ENCODE data around the gene RERE. TPM values are rescaled to one million over a fixed set of nuclear protein-coding genes. Genes with fewer than 3 reads are reported as not detected.

The RERE gene
- total RNA-seq, 1 experiment from 2014 or later: 217 TPM

- BruUV-seq (replicated peaks): no TSS peak
- intact Hi-C loops (cut with micrococcal nuclease; ENCODE audit: unreplicated experiment): no loop called here
- Histone ChIP-seq H3K36me3 (ENCODE audit: control insufficient read depth, insufficient read depth, low read length) (no peaks in the 10 kb centered on the region), H3K27me3 (ENCODE audit: control insufficient read depth, insufficient read depth, low read length) (no peaks in the 10 kb centered on the region), H3K4me3 (ENCODE audit: low read depth in 2 of 2, low read length in 2 of 2) (no peak overlapping the region), H3K4me1 (ENCODE audit: control insufficient read depth, insufficient read depth, low read length) (peaks cover 14% of the 10 kb centered on the region; the same call in 1 of the 2 replicates), H3K27ac (ENCODE audit: low read length) (no peak overlapping the region), H3K9me3 (ENCODE audit: control insufficient read depth, insufficient read depth, low read depth, low read length) (no peaks in the 10 kb centered on the region)
- ATAC-seq (no peak), DNase-seq (ENCODE audit: low read depth, low spot score) (no peak)
- ChIA-PET CTCF (no interaction called here), POLR2A (no interaction called here)
- in situ Hi-C loops (cut with HindIII; ENCODE audit: low pct_unique_long_range_greater_than_20kb, low sequenced_read_pairs): no loop called here
- TF ChIP-seq TCF7L2 (IDR thresholded peaks at IDR 0.05; ENCODE audit: low read depth, low read length) (no peak), CTCF (IDR thresholded peaks at IDR 0.05) (no peak), SIN3A (IDR thresholded peaks at IDR 0.05; ENCODE audit: borderline replicate concordance, insufficient read depth, low read depth, low read length) (no peak), POLR2AphosphoS5 (IDR thresholded peaks at IDR 0.05; ENCODE audit: low read depth, low read length) (no peak), REST (IDR thresholded peaks at IDR 0.05; ENCODE audit: insufficient read depth in 1 of 2, low read depth in 2 of 2, low read length in 1 of 2) (no peak)
Observed at GRCh38 chr1:8753736-8754135, 63.7 kb downstream of the RERE start.

- H3K9me3 ChIP-seq (ENCODE audit: control insufficient read depth, insufficient read depth, low read depth, low read length): no peaks in the 10 kb centered on the region
- no TSS peak for BruUV-seq (replicated peaks)
- ChIA-PET POLR2A (no interaction called here), CTCF (no interaction called here)
- intact Hi-C loops (cut with micrococcal nuclease; ENCODE audit: unreplicated experiment): no loop called here
- no peak for ATAC-seq
- no peak overlapping the region for H3K4me3 ChIP-seq (ENCODE audit: low read depth in 2 of 2, low read length in 2 of 2)
- in situ Hi-C loops (cut with HindIII; ENCODE audit: low pct_unique_long_range_greater_than_20kb, low sequenced_read_pairs): no loop called here
- peaks cover 14% of the 10 kb centered on the region; the same call in 1 of the 2 replicates for H3K4me1 ChIP-seq (ENCODE audit: control insufficient read depth, insufficient read depth, low read length)
- no peaks in the 10 kb centered on the region for H3K27me3 ChIP-seq (ENCODE audit: control insufficient read depth, insufficient read depth, low read length)
- no peak overlapping the region for H3K27ac ChIP-seq (ENCODE audit: low read length)
- TF ChIP-seq POLR2AphosphoS5 (IDR thresholded peaks at IDR 0.05; ENCODE audit: low read depth, low read length) (no peak), SIN3A (IDR thresholded peaks at IDR 0.05; ENCODE audit: borderline replicate concordance, insufficient read depth, low read depth, low read length) (no peak), REST (IDR thresholded peaks at IDR 0.05; ENCODE audit: insufficient read depth in 1 of 2, low read depth in 2 of 2, low read length in 1 of 2) (no peak), CTCF (IDR thresholded peaks at IDR 0.05) (no peak), TCF7L2 (IDR thresholded peaks at IDR 0.05; ENCODE audit: low read depth, low read length) (no peak)
- H3K36me3 ChIP-seq (ENCODE audit: control insufficient read depth, insufficient read depth, low read length): no peaks in the 10 kb centered on the region
- no peak for DNase-seq (ENCODE audit: low read depth, low spot score)
Observed at GRCh38 chr1:8752921-8753713, 64.3 kb downstream of the RERE start.

Data from Panc1 (cell line).